ENCODE measurements around the gene CATSPERE. TPM values are rescaled to one million over a fixed set of nuclear protein-coding genes. Genes with fewer than 3 reads are reported as not detected.

The CATSPERE gene
- total and polyA plus RNA-seq, 9 of the 15 experiments (the other 6 are each of a cell fraction or from before 2014, with no cell fraction given), result 0.06 to 0.16 (median 0.09) TPM; not detected in 3

GRCh38 chr1:244583358-244583982 is 122.4 kb downstream of the CATSPERE start:
- H3K36me3 ChIP-seq (ENCODE audit: control insufficient read depth, insufficient read depth, low read length), result no peaks in the 10 kb centered on the region
- intact Hi-C loops (cut with micrococcal nuclease) (no loop called here), in situ Hi-C loops (cut with MboI) (no loop called here)
- ChIA-PET CTCF (ENCODE audit: low intra/inter-chr PET ratio) (no interaction called here), POLR2A (no interaction called here)
- no peaks in the 10 kb centered on the region for H3K79me2 ChIP-seq (ENCODE audit: control insufficient read depth, insufficient read depth, low read length)
- DNase-seq (ENCODE audit: extremely low read depth in 1 of 4, low spot score in 3 of 4), result no peak
- no peak overlapping the region for H2AFZ ChIP-seq (ENCODE audit: low read depth, low read length)
- no peak for TF ChIP-seq ZNF512 (tag; IDR thresholded peaks at IDR 0.05)
- 0 out of 6 replicates have a peak, but pooled peaks of 1 of the 3 experiments have one; percentile 1 for TF ChIP-seq CTCF (IDR thresholded peaks at IDR 0.05 in 2 of 3, conservative IDR thresholded peaks at IDR 0.05 in 1 of 3; ENCODE audit: insufficient read depth in 2 of 3, low read depth in 1 of 3, low read length in 3 of 3)
- no peak for TF ChIP-seq PHF20 (IDR thresholded peaks at IDR 0.05; ENCODE audit: partially characterized antibody)
- TF ChIP-seq NFIX (CRISPR knock-in tag; IDR thresholded peaks at IDR 0.05; ENCODE audit: low read depth), result no peak
- no peak for TF ChIP-seq SAFB2 (IDR thresholded peaks at IDR 0.05; ENCODE audit: borderline replicate concordance, low read depth, low read length, severe bottlenecking)
- no peak for TF ChIP-seq ZBTB2 (IDR thresholded peaks at IDR 0.05)
- TF ChIP-seq BRD9 (IDR thresholded peaks at IDR 0.05; ENCODE audit: low read depth, partially characterized antibody), result no peak
- TF ChIP-seq COPS2 (conservative IDR thresholded peaks at IDR 0.05), result no peak
- no TSS peak for BruUV-seq (replicated peaks)
- ATAC-seq, result no peak
- H3K4me3 ChIP-seq, result no peak overlapping the region
- no peak overlapping the region for H3K27ac ChIP-seq (ENCODE audit: extremely low read depth, low read depth, low read length)
- H3K4me1 ChIP-seq (replicated peaks in 1 of 2; ENCODE audit: control insufficient read depth in 2 of 2, insufficient read depth in 2 of 2, low read length in 2 of 2), result no peaks in the 10 kb centered on the region
- H3K4me2 ChIP-seq (ENCODE audit: insufficient read depth, low read length), result no peak overlapping the region
- H3K9me3 ChIP-seq (replicated peaks; ENCODE audit: control insufficient read depth, insufficient read depth, low read depth, low read length), result no peaks in the 10 kb centered on the region
- H3K9ac ChIP-seq (ENCODE audit: insufficient read depth in 1 of 2, low read depth in 2 of 2, low read length in 2 of 2), result no peak overlapping the region
- H4K20me1 ChIP-seq (replicated peaks; ENCODE audit: control insufficient read depth, insufficient read depth, low read length), result no peaks in the 10 kb centered on the region
- WGBS (ENCODE audit: insufficient coverage, low coverage, missing lambda C conversion rate), result 0% methylated on average over 11 of the region's 11 CpGs
- H3K27me3 ChIP-seq (ENCODE audit: control insufficient read depth in 2 of 2, insufficient read depth in 2 of 2, low read length in 2 of 2), result peaks cover 4 to 5% of the 10 kb centered on the region in 2 experiments; a peak in 1 of 5 replicates
- no peak for FAIRE-seq
- no peaks in the 10 kb centered on the region for H3K9me1 ChIP-seq (ENCODE audit: control insufficient read depth, insufficient read depth, low read length)
